GM18868 (cell line): ENCODE measurements around the gene PTH.

Source experiments
- ATAC-seq: cut with Tn5 transposase; IDR thresholded peaks from one replicate; pipeline ENCODE4 v1.9.1; 2021; ENCODE audit warnings: mild to moderate bottlenecking, moderate library complexity; ENCODE audit not compliant: unreplicated experiment

PTH gene

GRCh38 chr11:13449522-13449921 is 46.3 kb downstream of the PTH start:
- no peak for ATAC-seq

- no peak for ATAC-seq
These were observed 46.9 kb downstream of the PTH start for GRCh38 chr11:13448876-13449275.

GRCh38 chr11:13446444-13446843 is 49.4 kb downstream of the PTH start:
- no peak for ATAC-seq

- ATAC-seq = no peak
These were observed 50.2 kb downstream of the PTH start for GRCh38 chr11:13445588-13445987.
